Measurements from ENCODE around the gene THSD4.

THSD4 gene

GRCh38 chr15:71440489-71441110, 325.3 kb downstream of the THSD4 start:
- DNase-seq, result no peak

DNA sequence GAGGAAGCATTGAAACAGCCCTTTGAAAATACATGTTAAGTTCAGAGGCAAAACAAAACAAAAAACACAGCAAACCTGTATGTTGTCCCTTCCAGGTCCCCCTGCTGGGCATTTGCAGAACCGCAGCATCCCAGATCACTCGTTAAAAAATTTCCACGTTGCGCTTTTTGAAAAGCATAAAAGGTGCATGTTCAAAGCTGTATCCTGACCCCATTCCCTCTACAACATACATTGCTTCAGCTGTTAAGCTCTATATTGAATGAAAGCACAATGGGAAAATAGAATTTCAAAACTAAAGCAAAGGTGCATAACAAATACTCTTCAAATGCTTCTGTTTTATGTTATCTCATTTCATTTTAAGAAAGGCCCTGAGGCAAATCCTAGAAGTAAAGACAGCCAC, 328.3 kb downstream of the THSD4 start:
- DNase-seq, result peak; percentile 29

DNA sequence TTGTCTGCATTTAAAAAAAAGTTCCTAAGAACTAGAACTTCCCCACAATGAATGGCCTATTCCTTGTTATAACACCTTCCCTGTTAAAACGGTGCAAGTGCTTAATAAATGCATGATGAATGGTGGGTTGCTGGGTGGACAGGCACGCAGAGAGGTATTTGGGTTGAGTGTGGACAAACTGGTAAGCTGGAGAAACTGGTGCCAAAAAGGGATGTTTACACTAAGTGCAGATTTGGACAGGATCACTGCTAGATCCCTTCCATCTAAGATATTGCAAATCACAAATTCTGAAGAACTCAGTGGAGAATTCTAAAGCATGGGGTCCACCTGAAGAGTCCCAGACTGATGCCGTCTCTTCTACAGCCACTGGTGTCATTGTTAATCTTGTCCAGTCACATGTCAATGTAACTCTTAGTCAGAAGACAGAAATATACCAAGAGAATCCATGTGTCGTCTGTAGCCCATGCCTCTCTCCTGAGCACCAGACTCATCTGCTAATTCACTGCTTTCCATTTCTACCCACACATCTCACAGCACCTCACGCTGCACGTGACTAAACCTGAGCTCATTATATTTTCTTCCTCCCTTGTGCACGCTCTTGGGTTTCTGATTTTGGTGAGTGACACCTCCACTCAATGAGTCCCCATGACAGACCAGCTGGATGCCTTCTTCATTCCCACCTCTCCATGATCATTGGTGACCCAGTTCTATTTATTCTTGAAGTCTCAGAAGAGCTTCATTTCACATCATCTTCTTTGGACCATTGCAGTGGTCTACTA, 328.9 kb downstream of the THSD4 start:
- no peak for DNase-seq

DNA sequence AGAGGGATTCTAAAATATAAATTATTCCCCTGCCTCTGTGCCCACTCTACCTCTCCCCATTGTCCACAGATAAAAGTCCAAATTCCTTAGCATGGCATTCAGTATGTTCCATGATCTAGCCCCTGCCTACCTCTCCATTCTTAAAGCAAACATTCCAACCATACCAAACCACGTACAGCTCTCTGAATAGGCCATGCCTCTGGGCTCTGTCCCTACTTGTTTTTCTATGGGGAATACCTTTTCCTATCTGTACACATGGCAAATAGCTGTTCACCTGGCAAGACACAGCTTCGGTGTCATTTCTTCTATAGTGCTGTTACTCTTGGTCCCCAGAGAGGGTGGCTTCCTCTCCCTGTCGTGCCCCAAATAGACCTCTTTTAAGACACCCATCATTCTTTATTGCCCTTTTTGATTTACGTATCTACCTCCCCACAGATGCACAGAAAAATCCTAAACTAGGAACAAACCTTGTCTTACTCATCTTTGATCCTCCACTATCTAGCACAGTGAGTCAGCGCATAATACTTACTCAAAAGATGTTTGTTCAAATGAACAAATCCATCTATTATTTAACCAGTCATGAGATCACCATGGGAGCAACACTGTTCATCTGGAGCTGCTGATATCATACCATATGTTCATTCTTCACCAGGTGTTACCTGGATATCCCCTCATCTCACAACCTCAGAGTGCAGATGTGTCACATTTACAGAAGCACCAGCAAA, 329.8 kb downstream of the THSD4 start:
- no peak for DNase-seq

- DNase-seq, result no peak
Measured at GRCh38 chr15:71447328-71448250, 332.3 kb downstream of the THSD4 start.

- no peak for DNase-seq
Measured at GRCh38 chr15:71448688-71449114, 333.4 kb downstream of the THSD4 start.

- no peak for DNase-seq
Measured at GRCh38 chr15:71449363-71449762, 334.1 kb downstream of the THSD4 start.

DNA sequence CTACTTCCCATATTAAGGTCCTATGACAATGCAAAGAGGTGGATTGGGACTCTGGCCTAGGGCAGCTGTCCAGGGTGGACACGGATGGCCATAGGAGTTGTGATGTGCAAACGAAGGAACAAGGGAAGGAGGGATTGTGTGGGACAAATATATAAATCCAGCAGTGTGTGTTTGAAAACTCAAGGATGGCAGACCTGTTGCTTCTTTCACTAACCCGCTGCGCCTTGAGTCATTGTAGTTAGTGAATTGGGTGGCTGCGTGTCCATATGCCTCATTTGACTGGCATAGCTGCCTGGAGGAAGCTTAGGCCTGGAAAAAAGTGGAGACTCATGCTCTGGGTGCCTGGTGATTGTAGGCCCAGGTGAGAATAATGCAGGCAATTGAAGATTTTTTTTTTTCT, 334.7 kb downstream of the THSD4 start:
- no peak for DNase-seq

DNA sequence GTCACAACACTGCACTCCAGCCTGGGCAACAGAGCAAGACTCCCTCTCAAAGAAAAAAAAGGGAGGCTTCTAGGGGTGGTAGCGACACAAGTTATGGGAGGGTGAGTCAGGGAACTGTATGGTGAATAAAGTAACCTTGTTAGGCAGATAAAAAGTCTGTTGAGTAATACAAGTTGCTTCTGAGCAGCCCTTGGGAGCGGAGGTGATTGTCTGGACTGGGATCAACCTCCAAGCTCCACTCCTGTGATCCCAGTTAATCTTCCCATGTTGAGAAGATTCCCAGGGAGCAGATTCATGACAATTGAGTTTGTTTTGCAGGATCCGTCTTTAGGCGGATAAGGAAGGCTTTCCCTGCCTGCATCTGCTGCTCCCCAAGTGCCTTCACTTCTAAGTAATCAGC, 335.9 kb downstream of the THSD4 start:
- no peak for DNase-seq

- no peak for DNase-seq
Measured at GRCh38 chr15:71452893-71453292, 337.6 kb downstream of the THSD4 start.

DNA sequence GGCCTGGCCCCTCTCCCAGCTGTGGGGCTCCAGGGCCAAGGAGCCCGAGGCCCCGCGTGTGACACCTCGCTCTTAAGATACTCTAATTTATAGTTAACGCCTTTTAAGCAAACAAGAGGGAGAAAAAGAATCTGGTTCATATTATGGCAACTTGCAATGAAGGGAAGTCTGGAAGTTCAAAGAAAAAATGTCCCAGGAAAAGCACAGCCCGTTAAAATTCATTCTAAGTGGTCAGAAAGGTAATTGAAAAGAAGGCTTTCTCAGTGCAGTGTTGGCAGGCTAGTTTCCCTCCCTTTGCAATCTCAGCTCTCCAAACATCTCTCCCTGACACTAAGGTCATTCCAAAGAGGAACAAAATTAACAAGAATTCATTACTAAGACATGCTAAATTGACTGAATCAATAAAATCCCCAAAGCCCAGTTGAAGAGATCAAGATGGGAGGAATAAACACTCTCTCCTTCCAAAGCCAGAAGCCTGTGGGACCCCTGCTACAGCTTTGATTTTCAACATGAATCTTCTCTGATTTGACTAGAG, 339.3 kb downstream of the THSD4 start:
- no peak for DNase-seq

DNA sequence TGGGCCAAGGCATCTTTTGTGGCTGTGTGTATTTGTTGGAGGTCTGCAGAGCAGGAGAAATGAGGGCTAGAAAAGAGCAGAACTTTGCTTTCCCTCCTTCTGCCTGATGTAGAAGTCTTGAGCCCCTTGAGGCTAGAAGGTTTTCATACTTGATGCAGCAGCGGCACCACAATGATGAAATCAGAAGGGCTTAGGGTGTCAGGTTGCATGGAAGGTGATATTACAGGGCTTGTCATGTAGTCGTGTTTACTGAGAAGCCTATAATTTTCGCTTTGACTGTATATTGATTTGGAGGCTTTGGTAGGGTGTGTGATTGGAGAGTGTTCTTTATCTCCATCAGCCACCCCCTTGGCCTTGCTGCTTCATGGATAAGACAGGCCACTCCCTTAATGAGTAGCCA, 339.8 kb downstream of the THSD4 start:
- no peak for DNase-seq

DNA sequence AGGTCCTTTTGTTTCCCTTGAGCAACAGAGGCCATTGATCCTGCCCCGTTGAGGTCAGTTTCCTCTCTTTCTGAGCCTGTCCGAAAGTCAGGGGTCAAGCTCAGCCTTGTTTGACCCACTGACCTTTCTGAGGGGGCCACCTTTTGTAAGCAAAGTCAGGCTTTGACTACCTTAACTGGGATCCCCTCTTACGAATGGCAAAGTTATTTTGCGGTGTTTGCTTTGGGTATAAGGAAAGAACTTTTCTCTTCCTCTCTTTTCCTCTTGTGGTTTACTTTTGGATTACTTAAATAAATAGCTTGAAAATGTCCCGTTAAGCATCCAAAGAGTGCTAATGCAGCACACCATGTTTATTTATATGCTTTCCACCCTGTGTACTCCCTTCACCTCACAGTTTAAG, 340.6 kb downstream of the THSD4 start:
- no peak for DNase-seq

GRCh38 chr15:71456362-71456761, 341.1 kb downstream of the THSD4 start:
- DNase-seq, result no peak

DNA sequence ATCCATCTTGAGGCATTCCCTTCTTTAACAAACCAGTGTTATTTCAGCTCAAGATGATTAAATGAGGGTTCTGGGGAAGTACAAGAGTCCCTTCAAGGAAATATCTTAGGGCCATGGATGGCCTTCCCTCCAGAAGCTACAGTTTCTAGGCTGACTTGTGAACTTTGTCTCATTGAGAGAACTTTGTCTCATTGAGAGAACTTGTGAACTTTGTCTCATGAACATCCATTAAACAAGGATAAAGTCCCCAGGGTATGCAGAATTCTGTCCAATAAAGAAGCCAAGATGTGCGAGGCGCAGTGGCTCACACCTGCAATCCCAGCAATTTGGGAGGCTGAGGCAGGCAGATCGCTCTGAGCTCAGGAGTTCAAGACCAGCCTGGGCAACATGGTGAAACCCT, 341.5 kb downstream of the THSD4 start:
- DNase-seq, result no peak

DNA sequence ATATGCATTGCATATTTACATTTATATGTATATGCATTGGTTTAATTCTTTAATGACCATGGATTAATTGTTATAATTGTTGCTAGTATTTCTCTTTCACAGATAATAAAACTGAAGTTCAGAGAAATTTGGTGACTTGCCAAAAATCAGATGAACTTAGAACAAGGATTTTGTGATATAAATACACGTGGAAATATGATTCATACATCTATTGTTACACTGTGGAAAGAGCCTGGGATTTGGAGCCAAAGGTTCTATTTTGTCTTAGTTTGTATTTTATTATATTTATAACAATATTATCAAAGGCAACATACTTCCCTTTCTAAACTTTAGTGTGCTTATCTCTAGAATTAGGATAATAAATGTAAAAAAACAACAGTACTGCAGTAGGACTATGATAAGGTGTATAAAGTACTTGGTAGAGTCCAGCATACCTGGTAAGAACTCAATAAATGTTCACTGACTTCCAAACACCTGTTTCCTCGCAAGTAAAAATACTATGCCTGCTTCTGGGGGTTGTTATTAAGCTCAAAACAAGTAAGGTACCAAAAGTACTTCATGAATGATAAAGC, 342.9 kb downstream of the THSD4 start:
- DNase-seq, result no peak

DNA sequence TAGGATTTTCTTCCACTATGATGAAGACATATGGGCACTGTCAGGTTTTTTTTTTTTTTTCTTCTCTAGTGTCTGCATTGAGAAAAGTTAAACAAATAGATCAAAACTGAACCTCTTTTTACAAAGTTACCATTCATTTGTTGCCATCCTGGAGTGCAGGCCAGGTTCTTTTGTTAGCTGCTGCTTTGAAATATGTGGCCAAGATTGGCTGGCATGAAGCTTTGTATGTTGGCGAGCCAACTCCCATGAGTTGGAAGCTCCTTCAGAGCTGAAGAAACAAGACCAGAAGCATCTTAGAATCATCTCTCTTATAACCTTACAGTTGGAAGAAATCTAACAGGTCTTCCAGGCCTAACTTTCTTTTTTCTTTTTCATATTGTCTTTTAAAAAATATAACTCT, 346.5 kb downstream of the THSD4 start:
- no peak for DNase-seq

- no peak for DNase-seq
Measured at GRCh38 chr15:71462638-71463037, 347.4 kb downstream of the THSD4 start.

DNA sequence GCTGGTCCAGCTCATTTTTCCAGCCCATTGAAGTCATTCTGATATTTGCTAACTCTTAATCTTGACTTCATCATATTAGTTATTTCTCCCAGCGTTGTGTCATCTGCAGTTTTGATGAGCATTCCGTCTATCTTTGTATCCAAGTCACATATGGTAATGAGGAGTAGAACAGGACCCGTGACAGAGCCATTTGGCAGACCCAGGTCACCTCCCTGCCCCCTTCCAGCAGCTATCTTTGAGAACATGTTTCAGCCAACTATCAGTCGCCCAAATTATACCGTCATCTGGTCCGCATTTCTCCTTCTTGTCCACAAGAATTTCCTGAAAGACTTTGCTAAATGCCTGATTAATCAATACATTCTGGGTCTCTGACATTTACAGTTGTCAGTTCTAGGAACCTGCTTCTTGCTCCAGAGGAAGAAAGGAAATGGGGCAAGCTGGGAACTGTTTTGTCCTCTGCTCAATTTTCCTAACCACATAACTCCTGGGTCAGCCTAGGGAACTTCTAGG, 347.9 kb downstream of the THSD4 start:
- no peak for DNase-seq

DNA sequence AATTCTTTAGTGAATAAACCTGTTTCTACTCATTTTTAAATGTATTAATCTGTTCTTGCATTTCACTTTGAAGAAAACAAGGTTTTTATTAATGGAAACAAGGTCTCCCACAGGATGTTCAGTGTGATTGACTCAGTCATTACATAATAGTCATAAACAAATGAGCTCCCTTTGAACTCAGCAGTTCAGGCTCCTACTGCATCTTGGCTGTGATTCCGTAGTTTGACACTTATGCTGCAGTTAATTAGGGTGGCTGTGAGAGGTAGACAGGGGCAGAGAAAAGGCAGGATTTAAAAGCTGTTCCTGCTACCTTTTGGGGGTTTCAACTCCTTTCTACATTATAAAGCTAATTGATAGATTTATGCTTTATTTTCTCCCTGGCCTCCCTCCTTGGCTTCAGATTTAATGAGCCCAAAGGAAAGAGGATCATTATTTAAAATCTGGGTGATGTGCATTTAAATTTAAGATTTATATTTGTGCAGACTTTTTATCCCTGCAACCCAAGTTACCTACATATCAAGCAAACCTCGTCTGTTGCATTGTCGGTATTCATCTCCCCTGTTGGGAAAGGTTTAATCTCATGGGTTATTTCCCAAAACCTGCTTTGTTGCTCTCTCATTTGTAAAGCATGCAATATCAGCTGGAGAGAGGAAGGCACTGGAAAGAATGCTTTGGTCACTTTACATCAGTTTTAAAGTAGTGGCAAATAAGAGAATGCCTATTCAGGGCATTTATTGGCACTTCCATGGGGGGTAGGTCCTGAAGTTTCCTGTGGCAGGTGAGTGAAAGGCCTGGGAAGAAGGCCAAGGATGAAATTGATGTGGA, 350.1 kb downstream of the THSD4 start:
- DNase-seq, result no peak

- no peak for DNase-seq
Measured at GRCh38 chr15:71468715-71469114, 353.4 kb downstream of the THSD4 start.

Data from activated naive CD4-positive, alpha-beta T cell treated with Interleukin-2 at 50 U/mL for 16 hours (primary cell).